Smooth muscle cell of the brain vasculature (primary cell): Measurements from ENCODE around the gene CFAP299.
"Not testable (repeated sequence)": the region's sequence is repeated elsewhere in the genome, so short reads cannot be mapped to it uniquely, and the experiment has no call there.

Experiments used
- DNase-seq: peaks from one replicate; pipeline ENCODE4 v3.0.0-alpha.2; 2012; ENCODE audit warnings: low read depth, low spot score

Gene CFAP299

DNA sequence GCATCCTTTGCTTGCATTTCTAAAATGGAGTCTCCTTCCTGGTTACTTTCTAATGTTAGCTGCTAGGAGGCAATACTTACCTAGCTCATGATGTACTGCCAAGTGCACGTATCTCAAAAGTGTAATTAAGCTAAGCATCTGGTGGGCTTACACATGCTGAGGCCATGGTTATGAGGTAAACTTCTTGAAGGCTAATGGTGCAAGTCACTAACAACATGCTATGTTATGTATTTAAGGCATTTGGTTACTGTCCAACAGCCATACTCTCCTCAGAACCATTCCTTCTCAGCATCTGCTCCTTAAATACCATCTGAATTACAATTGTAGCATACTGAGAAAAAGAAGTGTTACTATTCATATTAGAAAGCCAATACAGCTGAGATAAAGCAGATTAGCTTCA lies 376.4 kb downstream of the CFAP299 start:
- no peak for DNase-seq

DNA sequence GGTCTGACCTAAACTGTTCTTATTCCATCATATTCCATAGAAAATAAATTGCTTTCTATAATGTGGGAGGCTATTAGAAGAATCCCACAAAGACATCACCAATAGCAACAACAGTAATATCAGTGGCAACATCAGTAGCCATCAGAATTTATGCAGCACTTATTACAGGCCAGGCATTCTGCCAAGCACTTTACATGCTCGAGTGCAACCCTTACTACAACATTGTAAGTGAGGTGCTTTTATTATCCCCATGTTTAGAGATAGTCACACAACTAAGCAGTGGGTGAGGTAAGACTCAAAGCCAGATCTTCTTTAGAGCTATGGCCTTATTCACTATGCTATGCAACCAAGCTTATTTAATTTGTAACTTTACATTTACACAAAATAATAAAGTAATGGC lies 377.9 kb downstream of the CFAP299 start:
- no peak for DNase-seq

DNA sequence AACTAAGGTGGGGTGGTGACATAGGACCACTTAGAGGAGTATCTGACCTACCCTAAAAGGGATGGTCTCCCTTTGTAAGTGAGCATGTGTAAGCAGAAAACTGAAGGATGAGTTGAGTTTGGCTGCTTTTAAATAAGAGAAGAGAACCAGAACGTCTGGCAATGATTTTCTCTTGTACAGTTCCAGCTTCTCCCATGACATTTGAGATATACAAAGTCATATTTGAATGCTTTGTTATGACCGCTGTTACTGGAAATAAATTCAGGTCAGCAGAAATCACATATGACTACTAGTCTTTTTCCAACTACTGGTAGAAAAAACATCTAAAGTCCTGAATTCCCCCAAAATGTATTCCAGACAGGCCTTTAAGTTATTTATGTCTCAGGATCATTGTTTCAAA lies 381.7 kb downstream of the CFAP299 start:
- no peak for DNase-seq

DNA sequence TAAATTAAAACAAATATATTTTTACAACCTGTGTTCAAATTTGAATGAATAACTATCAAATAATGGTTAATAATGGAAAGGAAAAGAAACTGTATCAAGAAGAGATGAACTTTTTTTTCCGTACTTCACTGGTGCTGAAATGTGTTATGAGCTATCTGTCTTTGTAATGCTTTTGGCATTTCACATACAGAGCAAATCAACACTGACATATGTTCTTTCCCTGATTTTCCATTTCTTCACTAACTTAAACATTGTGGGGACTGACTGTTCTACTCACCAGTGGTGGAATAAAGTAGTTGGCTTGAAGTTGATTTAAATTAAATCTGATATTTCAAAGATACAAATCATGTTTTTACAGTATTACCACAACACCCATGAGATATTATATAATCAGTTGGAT lies 390.9 kb downstream of the CFAP299 start:
- DNase-seq, result no peak

DNA sequence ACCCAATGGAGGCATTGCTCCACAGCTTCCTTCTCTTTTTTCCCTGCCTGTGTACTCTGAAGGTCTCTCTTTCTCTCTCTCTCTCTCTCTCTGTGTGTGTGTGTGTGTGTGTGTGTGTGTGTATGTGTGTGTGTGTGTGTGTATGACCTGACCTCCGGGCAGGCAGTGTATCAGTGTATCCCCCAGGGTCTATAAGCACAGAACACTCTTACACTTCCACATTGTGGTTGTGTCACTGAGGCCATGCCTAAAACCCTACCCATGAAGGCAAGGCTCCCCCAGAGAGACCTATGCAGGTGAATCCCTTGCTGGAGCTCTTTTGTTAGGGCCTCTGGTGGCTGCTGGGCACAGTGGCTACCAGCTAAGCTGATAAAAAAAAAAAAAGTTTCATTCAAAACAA lies 394.6 kb downstream of the CFAP299 start:
- DNase-seq, result no peak

DNA sequence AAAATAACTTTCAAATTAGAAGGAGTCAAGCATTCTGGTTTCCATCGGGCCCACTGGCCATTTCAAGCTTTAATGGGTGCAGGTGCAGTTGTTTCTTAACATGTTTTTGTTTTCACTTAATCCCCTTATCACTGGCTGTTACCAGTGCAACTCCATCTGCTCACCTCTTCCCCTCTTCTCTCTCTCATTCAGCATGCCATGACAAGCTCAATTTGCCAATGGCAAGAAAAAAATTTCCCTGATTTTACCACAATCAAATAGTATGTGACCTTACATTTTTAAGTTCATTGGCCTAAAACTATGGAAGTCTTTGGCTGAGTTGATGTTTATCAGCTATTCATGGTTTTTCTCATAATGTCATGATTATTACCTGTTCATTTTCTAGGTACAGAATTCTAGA lies 395.9 kb downstream of the CFAP299 start:
- no peak for DNase-seq

DNA sequence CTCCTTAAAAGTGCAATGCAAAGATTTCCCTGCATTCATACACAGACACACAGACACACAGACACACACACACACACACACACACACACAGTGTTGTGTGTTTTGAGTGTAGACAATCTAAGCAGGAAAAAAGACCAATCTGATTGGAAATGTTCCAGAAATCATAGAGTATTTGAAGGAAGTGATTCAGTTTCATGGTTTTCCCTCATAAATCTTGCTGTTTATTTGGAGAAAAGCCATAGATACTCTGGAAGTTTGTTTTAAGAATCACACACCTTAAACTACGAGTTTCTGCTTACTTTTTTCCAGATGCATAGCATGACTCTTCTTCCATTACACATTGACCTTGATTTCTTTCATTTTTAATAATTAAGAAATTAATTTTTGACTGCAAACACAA lies 396.5 kb downstream of the CFAP299 start:
- DNase-seq, result no peak

DNA sequence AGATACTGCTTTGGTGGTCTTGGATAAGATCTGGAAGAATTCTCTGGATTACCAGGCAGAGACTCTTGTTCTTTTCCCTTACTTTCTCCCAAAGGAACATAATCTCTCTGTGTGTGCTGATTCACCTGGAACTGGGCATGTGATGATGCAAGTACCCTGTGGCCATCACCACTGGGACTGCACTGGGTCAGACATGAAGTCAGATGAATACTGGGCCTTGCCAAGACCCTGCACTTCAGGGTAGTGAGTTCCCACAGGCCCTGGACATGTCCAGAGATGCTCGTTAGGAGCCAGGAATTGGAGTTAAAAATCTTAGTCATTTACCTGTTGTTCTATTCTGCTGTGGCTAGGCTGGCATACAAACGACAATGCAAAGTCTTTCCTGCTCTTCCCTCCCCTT lies 404.8 kb downstream of the CFAP299 start:
- DNase-seq, result no peak

DNA sequence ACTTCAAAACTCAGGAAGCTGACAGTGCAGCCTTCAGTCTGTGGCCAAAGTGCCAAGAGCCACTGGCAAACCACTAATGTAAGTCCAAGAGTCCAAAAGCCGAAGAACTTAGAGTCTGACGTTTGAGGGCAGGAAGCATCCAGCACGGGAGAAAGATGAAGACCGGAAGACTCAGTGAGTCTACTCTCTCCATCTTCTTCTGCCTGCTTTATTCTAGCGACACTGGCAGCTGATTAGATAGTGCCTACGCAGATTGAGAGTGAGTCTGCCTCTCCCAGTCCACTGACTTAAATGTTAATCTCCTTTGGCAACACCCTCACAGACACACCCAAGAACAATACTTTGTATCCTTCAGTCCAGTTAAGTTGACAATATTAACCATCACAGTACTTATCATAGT lies 414.0 kb downstream of the CFAP299 start:
- not testable (repeated sequence) for DNase-seq

DNA sequence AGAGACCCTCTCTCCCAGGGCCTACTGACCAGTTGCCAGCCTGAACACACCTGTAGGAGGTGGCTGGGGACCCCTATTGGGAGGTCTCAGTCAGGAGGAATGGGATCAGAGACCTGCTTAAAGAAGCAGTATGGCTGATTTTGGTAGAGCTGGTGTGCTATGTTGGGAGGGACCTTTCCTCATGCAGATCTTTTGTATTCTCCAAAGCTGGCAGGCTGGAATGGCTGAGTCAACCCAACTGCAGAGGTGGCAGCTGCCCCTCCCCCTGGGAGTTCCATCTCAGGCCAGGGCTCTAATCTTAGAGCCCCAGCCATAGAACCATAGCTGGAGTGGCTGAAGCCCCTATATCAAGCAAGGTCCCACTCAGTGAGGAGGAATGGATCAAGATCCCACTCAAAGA lies 415.7 kb downstream of the CFAP299 start:
- DNase-seq, result no peak

DNA sequence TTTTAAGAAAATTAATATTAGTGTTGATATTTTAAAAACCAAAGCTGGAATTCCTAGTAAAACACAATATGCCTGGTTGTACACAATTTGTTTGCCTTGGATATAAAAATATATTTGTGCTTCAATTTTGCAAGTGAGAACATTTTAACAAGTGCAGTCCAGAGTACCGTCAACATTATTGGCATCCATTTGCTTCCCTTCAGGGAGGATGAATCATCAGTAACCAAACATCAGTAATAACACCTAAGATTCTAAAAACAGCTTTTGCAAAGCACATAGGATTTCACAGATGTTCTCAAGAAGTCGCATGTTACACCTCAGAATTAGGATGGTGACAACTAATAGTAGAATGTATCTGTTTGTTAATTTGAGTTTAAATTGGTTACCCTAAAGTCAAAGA lies 432.4 kb downstream of the CFAP299 start:
- DNase-seq, result no peak

DNA sequence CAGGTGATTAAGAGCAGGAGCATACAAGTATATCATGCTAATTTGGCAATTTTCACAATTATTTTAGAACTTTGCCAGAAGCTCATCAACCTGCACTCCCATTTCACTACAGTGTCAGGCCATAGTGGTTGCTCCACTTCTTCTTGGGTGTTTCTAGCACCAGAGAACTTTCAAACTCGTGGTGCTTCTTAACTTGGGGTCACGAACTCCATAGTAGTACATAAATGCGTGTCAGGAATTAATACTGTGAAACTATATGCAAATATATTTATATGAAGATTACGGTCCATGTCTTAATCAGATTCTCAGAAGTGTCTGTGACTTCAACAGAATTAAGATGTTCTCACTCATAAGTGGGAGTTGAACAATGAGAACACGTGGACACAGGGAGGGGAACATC lies 440.6 kb downstream of the CFAP299 start:
- no peak for DNase-seq

DNA sequence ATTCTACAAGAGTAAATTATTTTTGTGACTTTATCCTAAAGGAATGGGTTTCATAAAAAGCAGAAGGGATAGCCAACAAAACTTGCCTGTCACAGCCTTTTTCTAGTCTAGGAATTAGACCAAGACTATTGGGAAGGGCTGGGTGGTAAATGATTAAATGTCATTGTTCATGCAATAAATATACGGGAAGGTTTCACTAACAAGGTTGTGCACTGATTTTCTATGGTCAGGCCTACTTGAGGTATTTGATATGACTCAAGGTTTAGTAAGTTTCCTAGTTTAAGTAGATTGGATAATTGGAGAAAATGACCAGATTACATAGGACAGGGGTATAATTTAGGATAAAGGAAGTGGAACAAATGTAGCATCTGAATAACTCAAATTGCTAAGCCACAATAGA lies 445.9 kb downstream of the CFAP299 start:
- no peak for DNase-seq

DNA sequence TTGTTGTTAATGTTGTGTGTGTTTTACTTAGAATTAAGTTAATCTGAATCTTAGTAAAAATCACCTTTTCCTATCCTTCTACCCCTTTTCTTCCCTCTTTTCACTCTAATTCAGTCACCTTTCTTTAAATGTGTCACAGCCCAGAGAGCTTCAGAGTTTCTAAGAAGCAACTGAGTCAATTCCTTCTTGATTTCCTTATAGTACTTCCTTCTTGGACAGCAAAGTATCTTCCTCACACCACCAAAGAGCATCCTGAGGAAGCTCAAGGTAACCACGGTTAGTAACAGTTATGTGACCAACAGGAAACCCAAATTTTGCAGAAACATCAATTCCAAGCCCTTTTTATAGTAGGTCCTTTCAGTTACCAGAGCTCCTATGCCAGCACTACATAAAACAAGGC lies 451.8 kb downstream of the CFAP299 start:
- DNase-seq, result no peak

DNA sequence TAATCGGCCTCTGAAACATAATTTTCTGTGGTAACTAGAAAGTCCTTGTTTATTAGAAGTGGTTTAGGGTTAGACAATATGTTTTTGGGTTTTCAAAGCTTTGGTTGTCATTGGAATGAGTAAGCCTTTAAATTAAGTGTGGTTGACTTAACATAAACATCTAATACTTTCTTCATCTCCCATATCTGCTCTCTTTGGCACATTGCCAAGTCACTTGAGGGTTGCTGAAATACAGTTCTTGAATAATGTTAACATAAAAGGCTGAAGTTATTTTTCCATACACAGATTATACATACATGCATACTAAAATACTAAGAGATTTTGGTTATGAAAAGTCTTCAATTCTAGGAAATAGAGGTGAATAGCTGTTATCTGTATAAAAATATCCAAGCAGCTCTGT lies 453.3 kb downstream of the CFAP299 start:
- DNase-seq, result no peak

DNA sequence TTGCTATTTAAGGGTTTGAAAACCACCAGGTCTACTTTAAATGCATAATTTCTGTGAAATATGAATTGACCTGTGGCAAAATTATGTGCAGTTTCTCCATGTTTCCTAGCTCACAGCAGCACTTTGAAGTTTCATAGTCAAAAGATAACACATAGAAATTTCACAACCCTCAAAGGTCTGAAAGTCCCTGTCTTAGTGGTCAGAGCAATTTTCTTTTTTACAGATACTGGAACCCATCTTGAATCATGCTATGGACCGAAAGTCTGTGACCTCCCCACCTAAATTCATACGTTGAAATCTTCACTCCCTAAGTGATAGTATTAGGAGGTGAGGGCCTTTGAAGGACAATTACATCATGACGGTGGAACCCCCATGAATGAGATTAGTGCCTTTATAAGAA lies 454.6 kb downstream of the CFAP299 start:
- no peak for DNase-seq

DNA sequence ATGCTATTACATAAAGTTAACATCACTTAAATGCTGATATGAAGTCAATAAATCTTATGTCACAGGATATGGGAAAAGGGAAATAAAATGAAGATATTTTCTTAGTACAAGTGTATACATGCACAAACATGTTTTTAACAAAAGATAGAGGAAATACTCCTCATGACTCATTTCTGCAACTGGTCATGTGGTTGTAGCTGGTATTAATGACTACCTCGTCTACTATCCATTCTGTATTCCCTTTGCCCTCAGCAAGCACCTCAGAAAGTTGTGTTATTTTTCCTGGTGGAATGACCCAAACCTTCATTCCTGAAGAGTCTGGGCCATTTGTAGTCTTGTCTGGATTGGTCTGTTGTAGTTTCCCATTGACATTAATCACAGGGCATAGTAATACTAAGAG lies 458.1 kb downstream of the CFAP299 start:
- not testable (repeated sequence) for DNase-seq

DNA sequence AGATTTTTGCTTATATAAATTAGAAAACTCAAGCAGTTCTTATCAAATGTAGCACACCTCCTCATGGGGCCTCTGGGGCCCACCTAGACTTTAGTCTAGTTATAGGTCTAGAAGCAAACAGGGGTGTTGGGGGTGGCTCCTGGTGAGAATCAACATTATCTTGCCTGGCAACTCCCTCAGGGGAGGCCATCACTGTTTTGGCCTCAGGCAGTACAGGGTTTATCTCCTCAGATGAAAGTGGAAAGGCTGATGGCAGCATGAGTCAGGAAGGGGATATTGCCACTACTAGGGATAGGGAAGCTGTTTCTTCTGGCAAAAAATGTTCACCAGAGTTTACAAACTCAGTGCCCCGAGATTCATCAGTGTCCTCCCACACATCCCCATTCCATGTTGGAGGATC lies 462.6 kb downstream of the CFAP299 start:
- DNase-seq, result no peak

DNA sequence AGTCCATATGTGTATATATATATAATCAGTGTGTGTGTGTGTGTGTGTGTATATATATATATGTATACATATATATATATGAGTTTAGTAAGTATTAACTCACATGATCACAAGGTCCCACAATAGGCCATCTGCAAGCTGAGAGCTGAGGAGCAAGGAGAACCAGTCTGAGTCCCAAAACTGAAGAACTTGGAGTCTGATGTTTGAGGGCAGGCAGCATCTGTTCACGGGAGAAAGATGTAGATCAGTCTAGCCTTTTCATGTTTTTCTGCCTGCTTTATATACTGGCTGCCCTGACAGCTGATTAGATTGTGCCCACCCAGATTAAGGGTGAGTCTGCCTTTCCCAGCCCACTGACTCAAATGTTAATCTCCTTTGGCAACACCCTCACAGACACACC lies 465.2 kb downstream of the CFAP299 start:
- not testable (repeated sequence) for DNase-seq

DNA sequence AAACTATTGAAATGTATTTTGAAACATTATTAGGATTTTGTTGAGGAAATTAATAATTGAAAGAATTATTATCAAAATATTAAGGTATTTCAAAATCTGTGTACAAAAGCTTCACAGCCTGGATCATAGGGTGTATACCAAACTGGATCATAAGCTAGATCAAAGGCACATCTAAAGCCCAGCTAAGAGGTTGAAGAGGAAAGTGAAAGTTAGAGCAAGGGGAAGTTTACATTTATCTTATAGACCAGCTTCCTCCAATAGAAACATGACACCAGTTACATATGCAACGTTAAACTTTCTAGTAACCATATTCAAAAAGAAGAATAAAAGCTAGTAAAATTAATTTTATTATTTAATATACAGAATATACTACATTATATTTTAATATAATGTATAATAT lies 467.8 kb downstream of the CFAP299 start:
- DNase-seq, result no peak

DNA sequence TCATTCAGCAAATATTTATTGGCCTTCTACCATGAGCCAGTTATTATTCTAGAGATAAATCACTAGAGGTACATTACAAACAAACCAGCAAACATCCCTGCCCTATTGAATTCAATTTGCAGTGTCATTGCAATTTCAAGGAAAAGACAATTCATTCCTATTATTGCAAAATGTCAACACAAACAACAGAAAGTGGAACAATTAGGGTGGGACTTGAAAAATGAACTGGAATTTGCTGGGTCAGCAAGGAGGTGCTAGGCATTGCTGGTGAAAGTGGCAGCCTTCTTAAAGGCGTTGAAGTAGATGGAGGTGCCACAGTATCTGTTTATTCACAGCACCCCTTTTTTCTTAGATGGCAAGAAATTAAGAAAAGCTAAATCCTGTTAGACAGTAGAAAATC lies 470.9 kb downstream of the CFAP299 start:
- no peak for DNase-seq

DNA sequence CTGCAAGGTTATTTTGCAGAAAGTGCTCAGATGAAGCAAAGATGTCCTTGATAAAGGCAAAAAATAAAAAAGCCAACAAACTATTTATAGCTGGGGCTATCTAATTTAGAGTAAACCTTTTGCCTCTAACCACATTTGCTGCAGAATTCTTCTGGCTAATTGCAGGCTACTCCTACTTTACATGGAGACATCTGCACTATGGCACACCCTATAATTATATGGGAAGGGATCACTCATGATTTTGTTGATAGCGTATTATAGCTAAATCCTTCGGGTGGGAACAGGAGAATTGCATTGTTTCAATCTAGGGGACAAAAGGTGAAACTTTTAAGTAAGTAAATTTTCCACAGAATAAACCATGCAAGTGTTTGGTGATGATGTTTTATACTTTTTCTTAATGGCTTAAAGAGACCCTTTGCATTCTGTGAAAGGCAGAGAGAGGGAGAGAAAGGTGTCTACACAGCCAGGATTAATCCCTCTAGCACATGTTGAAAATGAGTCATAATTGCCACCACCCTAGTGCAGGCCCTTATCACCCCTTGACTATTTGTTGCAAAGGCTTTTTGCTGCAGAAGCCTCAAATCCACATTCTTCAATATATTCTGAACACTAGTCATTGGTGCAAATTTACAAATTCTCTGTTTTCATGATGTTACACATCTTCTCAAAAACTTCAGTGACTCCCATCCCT lies 473.7 kb downstream of the CFAP299 start:
- DNase-seq, result no peak

DNA sequence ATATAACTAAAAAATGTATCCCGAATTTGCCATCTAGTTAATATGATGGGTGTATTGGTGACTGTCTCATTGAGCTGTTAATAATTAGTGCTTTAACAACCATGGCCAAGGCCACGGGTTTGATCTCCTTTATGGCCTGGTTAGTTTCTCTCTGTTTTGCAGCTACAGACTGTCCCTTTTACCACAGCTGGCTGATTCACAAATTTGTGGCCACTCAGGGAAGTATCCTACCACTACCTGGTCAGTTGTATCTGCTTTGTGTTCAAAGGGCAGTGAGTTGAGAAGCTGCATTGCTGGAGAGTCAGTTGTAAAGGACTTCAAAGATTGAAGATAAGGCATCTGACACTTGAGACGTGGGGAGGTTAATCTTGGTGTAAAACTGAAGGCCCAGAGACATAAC lies 475.9 kb downstream of the CFAP299 start:
- DNase-seq, result no peak

DNA sequence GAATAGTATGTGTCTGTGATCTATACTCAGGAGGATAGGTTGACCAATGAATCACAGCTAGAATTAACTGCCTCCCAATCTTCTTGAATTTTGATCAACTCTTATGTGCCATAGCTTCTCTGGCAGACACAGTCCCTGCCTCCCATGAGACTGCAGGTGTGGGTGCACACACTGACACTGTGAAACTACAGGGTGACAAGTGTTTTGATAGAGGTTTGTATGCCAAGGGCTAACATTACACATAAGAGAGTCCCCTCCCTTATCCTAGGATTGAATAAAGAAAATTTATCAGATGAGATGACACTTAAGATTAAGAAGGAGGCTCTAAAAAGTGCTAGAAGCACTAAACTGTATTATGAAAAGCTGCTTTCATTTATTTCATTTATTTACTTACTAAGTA lies 476.6 kb downstream of the CFAP299 start:
- no peak for DNase-seq
